ENCODE data around the gene CD244. TPM values are rescaled to one million over a fixed set of nuclear protein-coding genes. Genes with fewer than 3 reads are reported as not detected.
"Not testable (repeated sequence)": the region's sequence is repeated elsewhere in the genome, so short reads cannot be mapped to it uniquely, and the experiment has no call there.

CD244 gene
- total and polyA plus RNA-seq, 2 experiments from 2014 or later, result 0.47 to 1.2 TPM

- 76% methylated on average over 6 of the region's 6 CpGs for WGBS (ENCODE audit: low lambda C conversion rate, missing lambda C conversion rate)
- no peaks in the 10 kb centered on the region for H3K36me3 ChIP-seq (replicated peaks; ENCODE audit: insufficient read depth, low read depth)
- H3K4me3 ChIP-seq, result no peak overlapping the region
- H3K4me2 ChIP-seq, result no peak overlapping the region
- H3K79me2 ChIP-seq, result no peaks in the 10 kb centered on the region
- H4K20me1 ChIP-seq (ENCODE audit: insufficient read depth, poor library complexity, severe bottlenecking), result no peaks in the 10 kb centered on the region
- H3K9me2 ChIP-seq (replicated peaks; ENCODE audit: insufficient read depth), result no peaks in the 10 kb centered on the region
- no peaks in the 10 kb centered on the region for H3K9me3 ChIP-seq (ENCODE audit: low read depth)
- no peak for DNase-seq (ENCODE audit: low spot score)
- peaks cover 6% of the 10 kb centered on the region for H3K4me1 ChIP-seq (ENCODE audit: insufficient read depth)
- no peak for TF ChIP-seq CTCF (IDR thresholded peaks at IDR 0.05; ENCODE audit: poor library complexity)
- no peak for TF ChIP-seq EZH2 (IDR thresholded peaks at IDR 0.05; ENCODE audit: borderline replicate concordance)
- TF ChIP-seq EZH2phosphoT487 (IDR thresholded peaks at IDR 0.05; ENCODE audit: low read depth, severe bottlenecking, unreplicated experiment), result no peak
- H3K27me3 ChIP-seq, result no peaks in the 10 kb centered on the region
- no peak overlapping the region for H2AFZ ChIP-seq
- H3K27ac ChIP-seq, result no peak overlapping the region
Observed at GRCh38 chr1:160884579-160884978, 21.9 kb upstream of the CD244 start.

- Histone ChIP-seq H3K79me2 (no peaks in the 10 kb centered on the region), H3K9me2 (replicated peaks; ENCODE audit: insufficient read depth) (no peaks in the 10 kb centered on the region), H4K20me1 (ENCODE audit: insufficient read depth, poor library complexity, severe bottlenecking) (no peaks in the 10 kb centered on the region), H3K4me3 (no peak overlapping the region), H3K27ac (no peak overlapping the region), H3K27me3 (no peaks in the 10 kb centered on the region), H3K4me1 (ENCODE audit: insufficient read depth) (peaks cover 6% of the 10 kb centered on the region), H3K36me3 (replicated peaks; ENCODE audit: insufficient read depth, low read depth) (no peaks in the 10 kb centered on the region), H3K9me3 (ENCODE audit: low read depth) (no peaks in the 10 kb centered on the region), H3K4me2 (no peak overlapping the region), H2AFZ (no peak overlapping the region)
- no peak for DNase-seq (ENCODE audit: low spot score)
- 82% methylated on average over 13 of the region's 13 CpGs for WGBS (ENCODE audit: low lambda C conversion rate, missing lambda C conversion rate)
- no peak for TF ChIP-seq CTCF (IDR thresholded peaks at IDR 0.05; ENCODE audit: poor library complexity)
- no peak for TF ChIP-seq EZH2phosphoT487 (IDR thresholded peaks at IDR 0.05; ENCODE audit: low read depth, severe bottlenecking, unreplicated experiment)
- no peak for TF ChIP-seq EZH2 (IDR thresholded peaks at IDR 0.05; ENCODE audit: borderline replicate concordance)
Observed at GRCh38 chr1:160883581-160884513, 21.2 kb upstream of the CD244 start.

- Histone ChIP-seq H3K9me3 (ENCODE audit: low read depth) (no peaks in the 10 kb centered on the region), H3K4me3 (no peak overlapping the region), H3K36me3 (replicated peaks; ENCODE audit: insufficient read depth, low read depth) (no peaks in the 10 kb centered on the region), H4K20me1 (ENCODE audit: insufficient read depth, poor library complexity, severe bottlenecking) (no peaks in the 10 kb centered on the region), H3K79me2 (no peaks in the 10 kb centered on the region), H3K27me3 (no peaks in the 10 kb centered on the region), H2AFZ (no peak overlapping the region), H3K27ac (no peak overlapping the region), H3K4me1 (ENCODE audit: insufficient read depth) (peaks cover 6% of the 10 kb centered on the region), H3K9me2 (replicated peaks; ENCODE audit: insufficient read depth) (no peaks in the 10 kb centered on the region), H3K4me2 (no peak overlapping the region)
- DNase-seq (ENCODE audit: low spot score), result no peak
- no peak for TF ChIP-seq EZH2phosphoT487 (IDR thresholded peaks at IDR 0.05; ENCODE audit: low read depth, severe bottlenecking, unreplicated experiment)
- WGBS (ENCODE audit: low lambda C conversion rate, missing lambda C conversion rate), result 100% methylated on average over 1 of the region's 1 CpG
Observed at GRCh38 chr1:160882582-160882981, 19.9 kb upstream of the CD244 start.

- not testable (repeated sequence) for H3K4me1 ChIP-seq (ENCODE audit: insufficient read depth); H3K4me2 ChIP-seq; DNase-seq (ENCODE audit: low spot score); H3K9me2 ChIP-seq (replicated peaks; ENCODE audit: insufficient read depth); H3K27me3 ChIP-seq; H3K36me3 ChIP-seq (replicated peaks; ENCODE audit: insufficient read depth, low read depth); H3K79me2 ChIP-seq; H4K20me1 ChIP-seq (ENCODE audit: insufficient read depth, poor library complexity, severe bottlenecking); H3K9me3 ChIP-seq (ENCODE audit: low read depth); H3K27ac ChIP-seq; H3K4me3 ChIP-seq; H2AFZ ChIP-seq
- 93% methylated on average over 7 of the region's 7 CpGs for WGBS (ENCODE audit: low lambda C conversion rate, missing lambda C conversion rate)
Observed at GRCh38 chr1:160881264-160881663, 18.6 kb upstream of the CD244 start.

Measured in hepatocyte (in vitro differentiated cells).